Measurements from ENCODE around the gene TNS1. TPM values are rescaled to one million over a fixed set of nuclear protein-coding genes. Genes with fewer than 3 reads are reported as not detected.

TNS1 gene
- total and polyA plus RNA-seq, 10 of the 15 experiments (the other 5 are each of a cell fraction or from before 2014, with no cell fraction given), result 0.05 to 0.44 TPM; not detected in 8

- TF ChIP-seq PBX3 (IDR thresholded peaks at IDR 0.05; ENCODE audit: insufficient replicate concordance, low read depth, low read length) (no peak), NFXL1 (IDR thresholded peaks at IDR 0.05; ENCODE audit: borderline replicate concordance) (no peak), BMI1 (IDR thresholded peaks at IDR 0.05; ENCODE audit: borderline replicate concordance) (no peak), NRF1 (conservative IDR thresholded peaks at IDR 0.05; ENCODE audit: low read depth, low read length) (no peak)
Observed at GRCh38 chr2:217830807-217831206, 172.0 kb downstream of the TNS1 start (continued).

- DNase-seq (ENCODE audit: low read depth, low spot score), result no peak
- Histone ChIP-seq H4K20me1 (ENCODE audit: control insufficient read depth, insufficient read depth) (no peaks in the 10 kb centered on the region), H3K27ac (ENCODE audit: control insufficient read depth, insufficient read depth) (no peak overlapping the region), H3K4me1 (ENCODE audit: control insufficient read depth, insufficient read depth, low read length) (no peaks in the 10 kb centered on the region), H3K79me2 (ENCODE audit: control insufficient read depth, insufficient read depth, low read length) (no peaks in the 10 kb centered on the region), H3K36me3 (ENCODE audit: control insufficient read depth in 2 of 2, insufficient read depth in 2 of 2, low read length in 1 of 2) (no peaks in the 10 kb centered on the region), H3K4me2 (ENCODE audit: control insufficient read depth, insufficient read depth) (no peak overlapping the region), H2AFZ (ENCODE audit: control insufficient read depth, low read depth, low read length) (no peak overlapping the region), H3K9me3 (replicated peaks; ENCODE audit: control insufficient read depth, insufficient read depth, low read length) (no peaks in the 10 kb centered on the region), H3K4me3 (no peak overlapping the region), H3K9ac (ENCODE audit: control insufficient read depth, insufficient read depth, low read length) (no peak overlapping the region), H3K27me3 (replicated peaks in 1 of 2; ENCODE audit: control insufficient read depth in 2 of 2, insufficient read depth in 2 of 2, low read length in 1 of 2) (peaks cover 0 to 5% of the 10 kb centered on the region in 2 experiments; a peak in 3 of 4 replicates)
- CTCF ChIA-PET, result no interaction called here
- intact Hi-C loops (cut with micrococcal nuclease; ENCODE audit: unreplicated experiment), result no loop called here
- 17% methylated on average over 9 of the region's 9 CpGs for WGBS (ENCODE audit: insufficient coverage, insufficient replicate concordance, low lambda C conversion rate, missing lambda C conversion rate)
- no peak for ATAC-seq
- SMC1A ChIA-PET (ENCODE audit: uncharacterized antibody, unreplicated experiment), result no interaction called here
- RAD21 ChIA-PET (ENCODE audit: unreplicated experiment), result no interaction called here
- FAIRE-seq, result no peak
- in situ Hi-C loops (cut with MboI), result no loop called here
- POLR2A ChIA-PET, result no interaction called here
- no TSS peak for BruUV-seq (replicated peaks)
- TF ChIP-seq NR2C2 (IDR thresholded peaks at IDR 0.05; ENCODE audit: borderline replicate concordance, control insufficient read depth, insufficient read length, low read depth) (no peak), PAX8 (IDR thresholded peaks at IDR 0.05) (no peak), SMC3 (IDR thresholded peaks at IDR 0.05; ENCODE audit: borderline replicate concordance, low read length) (no peak), IRF5 (IDR thresholded peaks at IDR 0.05; ENCODE audit: borderline replicate concordance) (no peak), ELK1 (IDR thresholded peaks at IDR 0.05; ENCODE audit: low read depth, low read length) (no peak), ATF3 (IDR thresholded peaks at IDR 0.05; ENCODE audit: borderline replicate concordance, extremely low read depth, low read depth, low read length) (no peak), ZSCAN29 (IDR thresholded peaks at IDR 0.05) (no peak), RAD51 (IDR thresholded peaks at IDR 0.05) (no peak), LARP7 (IDR thresholded peaks at IDR 0.05) (no peak), DPF2 (IDR thresholded peaks at IDR 0.05) (no peak), PRDM15 (CRISPR knock-in tag; IDR thresholded peaks at IDR 0.05) (no peak), SMARCA5 (IDR thresholded peaks at IDR 0.05) (no peak), TARDBP (IDR thresholded peaks at IDR 0.05; ENCODE audit: borderline replicate concordance) (no peak)
Observed at GRCh38 chr2:217830061-217830460, 172.7 kb downstream of the TNS1 start.
